Smooth muscle cell of the coronary artery (primary cell): Measurements from ENCODE around the gene PRAMEF27. TPM values are rescaled to one million over a fixed set of nuclear protein-coding genes. Genes with fewer than 3 reads are reported as not detected.

Experiments
- total RNA-seq: library from RNA; depleted of rRNA; stranded (reverse); fragments of >200 nt; gene quantifications from 2 replicates; pipeline ENCODE4 v1.2.3, GENCODE V29; 2014; ENCODE audit warnings: low replicate concordance

The PRAMEF27 gene
- not detected in 2 replicates for total RNA-seq

DNA sequence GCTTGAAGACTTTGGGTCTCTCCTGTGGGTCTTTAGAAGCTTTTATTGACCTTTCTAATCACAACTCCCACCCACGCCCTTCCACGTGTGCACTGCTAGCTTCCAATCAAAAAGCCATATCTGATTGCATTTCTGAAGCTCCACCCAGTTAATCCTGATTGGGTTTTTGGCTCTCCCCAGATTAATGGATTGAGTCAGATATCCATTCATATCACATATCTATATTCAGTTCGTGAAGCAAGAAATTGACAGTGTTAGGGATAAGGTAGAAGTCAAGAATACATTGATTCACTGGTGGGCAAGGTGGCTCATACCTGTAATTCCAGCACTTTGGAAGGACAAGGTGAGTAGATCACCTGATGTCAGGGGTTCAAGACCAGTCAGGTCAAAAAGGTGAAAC, at the start of gene PRAMEF27:
PRAMEF27 (minus strand) TSS at position 101 of the 400 bp plus-strand sequence. CDS start 2,916 bp downstream, outside the sequence.

DNA sequence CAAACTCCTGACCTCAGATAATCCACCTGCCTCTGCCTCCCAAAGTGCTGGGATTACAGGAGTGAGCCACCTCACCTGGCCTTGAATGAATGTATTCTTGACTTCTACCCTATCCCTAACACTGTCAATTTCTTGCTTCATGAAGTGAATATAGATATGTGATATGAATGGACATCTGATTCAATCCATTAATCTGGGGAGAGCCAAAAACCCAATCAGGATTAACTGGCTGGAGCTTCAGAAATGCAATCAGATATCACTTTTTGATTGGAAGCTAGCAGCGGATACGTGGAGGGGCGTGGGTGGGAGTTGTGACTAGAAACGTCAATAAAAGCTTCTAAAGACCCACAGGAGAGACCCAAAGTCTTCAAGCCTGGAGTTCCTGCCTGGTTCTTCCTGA, 14.1 kb upstream of the PRAMEF27 start, which contains the start of gene PRAMEF25:
PRAMEF25 (plus strand) TSS at position 301 of the 400 bp plus-strand sequence. CDS start 2,920 bp downstream, outside the sequence.

Other genes with a start within 250 kb of the PRAMEF27 start
- not detected in 2 replicates for gene PRAMEF11, start 225.2 kb downstream of the PRAMEF27 start, total RNA-seq
- not detected in 2 replicates for gene HNRNPCL1, start 207.9 kb downstream of the PRAMEF27 start, total RNA-seq
- gene PRAMEF2, start 199.5 kb downstream of the PRAMEF27 start, total RNA-seq = not detected in 2 replicates
- gene PRAMEF4, start 170.4 kb downstream of the PRAMEF27 start, total RNA-seq = not detected in 2 replicates
- gene PRAMEF10, start 158.3 kb downstream of the PRAMEF27 start, total RNA-seq = not detected in 2 replicates
- gene PRAMEF7, start 140.0 kb downstream of the PRAMEF27 start, total RNA-seq = not detected in 2 replicates
- not detected in 2 replicates for gene PRAMEF6, start 109.0 kb downstream of the PRAMEF27 start, total RNA-seq
- not detected in 2 replicates for gene HNRNPCL3, start 4.2 kb upstream of the PRAMEF27 start, total RNA-seq
- gene PRAMEF25, start 14.2 kb upstream of the PRAMEF27 start, total RNA-seq = not detected in 2 replicates
- gene HNRNPCL2, start 60.3 kb upstream of the PRAMEF27 start, total RNA-seq = not detected in 2 replicates
- not detected in 2 replicates for gene PRAMEF26, start 99.4 kb upstream of the PRAMEF27 start, total RNA-seq
- not detected in 2 replicates for gene HNRNPCL4, start 109.1 kb upstream of the PRAMEF27 start, total RNA-seq
- gene PRAMEF9, start 115.3 kb upstream of the PRAMEF27 start, total RNA-seq = not detected in 2 replicates
- gene PRAMEF13, start 144.8 kb upstream of the PRAMEF27 start, total RNA-seq = not detected in 2 replicates
- gene PRAMEF18, start 169.6 kb upstream of the PRAMEF27 start, total RNA-seq = not detected in 2 replicates
- gene PRAMEF5, start 197.6 kb upstream of the PRAMEF27 start, total RNA-seq = not detected in 2 replicates
- not detected in 2 replicates for gene PRAMEF8, start 228.6 kb upstream of the PRAMEF27 start, total RNA-seq
- not detected in 2 replicates for gene PRAMEF33, start 247.0 kb upstream of the PRAMEF27 start, total RNA-seq